ENCODE measurements around the gene NR4A2.

DNA sequence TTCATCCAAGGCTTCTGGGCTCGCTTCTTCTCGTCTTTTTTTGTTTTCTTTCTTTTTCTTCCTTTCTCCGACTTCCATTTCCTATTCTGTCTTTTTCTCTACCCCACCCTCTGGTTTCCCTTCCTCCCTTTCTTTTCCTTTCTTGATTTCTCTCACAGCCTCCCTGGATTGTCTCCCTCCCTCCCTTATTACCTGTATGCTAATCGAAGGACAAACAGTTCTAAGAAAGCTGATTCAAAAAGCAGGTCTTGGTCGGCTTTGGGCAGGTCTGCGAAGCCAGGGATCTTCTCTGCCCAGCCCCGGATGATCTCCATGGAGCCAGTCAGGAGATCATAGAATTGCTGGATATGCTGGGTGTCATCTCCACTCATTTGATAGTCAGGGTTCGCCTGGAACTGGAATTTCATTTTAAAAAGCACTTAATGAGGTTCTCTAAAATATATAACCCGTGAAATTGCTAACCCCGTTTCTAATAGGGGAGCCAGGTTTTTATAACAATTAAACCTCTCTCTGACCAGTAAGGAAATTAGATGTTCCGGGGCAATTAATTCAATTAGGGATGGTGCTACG is 5.9 kb downstream of the NR4A2 start:
- TF ChIP-seq POLR2A (IDR thresholded peaks at IDR 0.05) = no peak
- TF ChIP-seq, protein P1, sequence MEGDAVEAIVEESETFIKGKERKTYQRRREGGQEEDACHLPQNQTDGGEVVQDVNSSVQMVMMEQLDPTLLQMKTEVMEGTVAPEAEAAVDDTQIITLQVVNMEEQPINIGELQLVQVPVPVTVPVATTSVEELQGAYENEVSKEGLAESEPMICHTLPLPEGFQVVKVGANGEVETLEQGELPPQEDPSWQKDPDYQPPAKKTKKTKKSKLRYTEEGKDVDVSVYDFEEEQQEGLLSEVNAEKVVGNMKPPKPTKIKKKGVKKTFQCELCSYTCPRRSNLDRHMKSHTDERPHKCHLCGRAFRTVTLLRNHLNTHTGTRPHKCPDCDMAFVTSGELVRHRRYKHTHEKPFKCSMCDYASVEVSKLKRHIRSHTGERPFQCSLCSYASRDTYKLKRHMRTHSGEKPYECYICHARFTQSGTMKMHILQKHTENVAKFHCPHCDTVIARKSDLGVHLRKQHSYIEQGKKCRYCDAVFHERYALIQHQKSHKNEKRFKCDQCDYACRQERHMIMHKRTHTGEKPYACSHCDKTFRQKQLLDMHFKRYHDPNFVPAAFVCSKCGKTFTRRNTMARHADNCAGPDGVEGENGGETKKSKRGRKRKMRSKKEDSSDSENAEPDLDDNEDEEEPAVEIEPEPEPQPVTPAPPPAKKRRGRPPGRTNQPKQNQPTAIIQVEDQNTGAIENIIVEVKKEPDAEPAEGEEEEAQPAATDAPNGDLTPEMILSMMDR (IDR thresholded peaks at IDR 0.05) = no peak

All from esophagus squamous epithelium (tissue), 4 donors.